Measurements from ENCODE around the gene TNS2.

DNA sequence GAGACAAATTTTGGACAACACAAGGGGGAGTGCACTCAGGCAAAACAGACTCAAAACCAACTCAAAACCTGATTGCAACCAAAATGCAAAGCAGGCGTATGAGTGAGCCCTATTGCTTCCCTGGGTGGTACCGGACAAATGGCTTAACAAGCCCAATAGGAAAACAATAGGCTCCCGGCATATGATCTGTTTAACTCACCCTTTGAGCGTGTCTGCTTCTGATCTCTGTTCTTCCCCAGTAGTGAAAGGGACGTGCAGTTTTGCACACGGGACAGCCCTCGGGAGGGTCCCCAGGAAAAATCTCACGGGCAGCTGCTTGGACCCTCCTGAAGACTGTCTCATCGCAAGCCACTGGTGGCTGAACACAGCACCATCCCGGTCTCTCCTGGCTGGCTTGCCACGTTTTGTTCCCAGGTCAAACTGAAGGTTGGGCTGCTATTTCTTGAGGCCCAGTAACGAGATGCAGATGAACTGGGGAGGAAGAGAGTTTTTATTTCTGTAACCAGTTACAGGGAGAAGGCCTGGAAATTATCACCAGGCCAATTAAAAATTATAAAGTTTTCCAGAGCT lies 63.4 kb downstream of the TNS2 start:
- TF ChIP-seq, protein P1, sequence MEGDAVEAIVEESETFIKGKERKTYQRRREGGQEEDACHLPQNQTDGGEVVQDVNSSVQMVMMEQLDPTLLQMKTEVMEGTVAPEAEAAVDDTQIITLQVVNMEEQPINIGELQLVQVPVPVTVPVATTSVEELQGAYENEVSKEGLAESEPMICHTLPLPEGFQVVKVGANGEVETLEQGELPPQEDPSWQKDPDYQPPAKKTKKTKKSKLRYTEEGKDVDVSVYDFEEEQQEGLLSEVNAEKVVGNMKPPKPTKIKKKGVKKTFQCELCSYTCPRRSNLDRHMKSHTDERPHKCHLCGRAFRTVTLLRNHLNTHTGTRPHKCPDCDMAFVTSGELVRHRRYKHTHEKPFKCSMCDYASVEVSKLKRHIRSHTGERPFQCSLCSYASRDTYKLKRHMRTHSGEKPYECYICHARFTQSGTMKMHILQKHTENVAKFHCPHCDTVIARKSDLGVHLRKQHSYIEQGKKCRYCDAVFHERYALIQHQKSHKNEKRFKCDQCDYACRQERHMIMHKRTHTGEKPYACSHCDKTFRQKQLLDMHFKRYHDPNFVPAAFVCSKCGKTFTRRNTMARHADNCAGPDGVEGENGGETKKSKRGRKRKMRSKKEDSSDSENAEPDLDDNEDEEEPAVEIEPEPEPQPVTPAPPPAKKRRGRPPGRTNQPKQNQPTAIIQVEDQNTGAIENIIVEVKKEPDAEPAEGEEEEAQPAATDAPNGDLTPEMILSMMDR (IDR thresholded peaks at IDR 0.05), result no peak
- TF ChIP-seq POLR2AphosphoS5 (IDR thresholded peaks at IDR 0.05), result no peak

All from transverse colon (tissue), 4 donors.